Type B pancreatic cell (in vitro differentiated cells): ENCODE results near the gene METTL8. TPM values are rescaled to one million over a fixed set of nuclear protein-coding genes. Genes with fewer than 3 reads are reported as not detected.

ENCODE experiments used
- DNase-seq: peaks from one replicate; pipeline ENCODE4 v3.0.0; 2021; ENCODE audit warnings: mixed read lengths; ENCODE audit not compliant: unreplicated experiment; ENCODE audit errors: extremely low spot score
- H3K27ac Mint-ChIP-seq: 2 replicates; pipeline ENCODE4 v1.8.0; 2021; ENCODE audit warnings: mild to moderate bottlenecking, mixed read lengths
- H3K27me3 Mint-ChIP-seq: 2 replicates; pipeline ENCODE4 v1.8.0; 2021; ENCODE audit warnings: mixed read lengths
- H3K36me3 Mint-ChIP-seq: 2 replicates; pipeline ENCODE4 v1.8.0; 2021; ENCODE audit warnings: mixed read lengths
- H3K4me1 Mint-ChIP-seq: one replicate; pipeline ENCODE4 v1.8.0; 2021; ENCODE audit warnings: mixed read lengths; ENCODE audit not compliant: unreplicated experiment
- H3K4me3 Mint-ChIP-seq: 2 replicates; pipeline ENCODE4 v1.8.0; 2021; ENCODE audit warnings: mild to moderate bottlenecking, mixed read lengths
- H3K9me3 Mint-ChIP-seq: 2 replicates; pipeline ENCODE4 v1.8.0; 2021; ENCODE audit warnings: mixed read lengths
- CTCF ChIP-seq: fragments of 200-600 bp; sonication (generic); conservative IDR thresholded peaks from 2 replicates; pipeline ENCODE4 v1.5.0; 2021; ENCODE audit warnings: antibody characterized with exemption, mild to moderate bottlenecking
- total RNA-seq: library from RNA; stranded (reverse); gene quantifications from 2 replicates; pipeline ENCODE4 v1.2.1, GENCODE V29; 2021; ENCODE audit warnings: low replicate concordance

Gene METTL8
- total RNA-seq, 1 donor from 2014 or later, result 30.4 TPM

GRCh38 chr2:171404719-171405118 lies 29.1 kb downstream of the METTL8 start:
- H3K9me3 Mint-ChIP-seq, result peaks cover 5% of the 10 kb centered on the region
- H3K27me3 Mint-ChIP-seq, result no peaks in the 10 kb centered on the region
- H3K36me3 Mint-ChIP-seq, result peaks cover 13% of the 10 kb centered on the region
- TF ChIP-seq CTCF, result no peak
- no peak overlapping the region for H3K4me3 Mint-ChIP-seq
- peaks cover 5% of the 10 kb centered on the region for H3K4me1 Mint-ChIP-seq
- no peak overlapping the region for H3K27ac Mint-ChIP-seq
- no peak for DNase-seq

- TF ChIP-seq CTCF, result no peak
- Mint-ChIP-seq H3K36me3 (peaks cover 13% of the 10 kb centered on the region), H3K4me1 (no peaks in the 10 kb centered on the region), H3K9me3 (peaks cover 5% of the 10 kb centered on the region), H3K27ac (no peak overlapping the region), H3K27me3 (no peaks in the 10 kb centered on the region), H3K4me3 (no peak overlapping the region)
- no peak for DNase-seq
Measured at GRCh38 chr2:171404261-171404660, 29.5 kb downstream of the METTL8 start.

- Mint-ChIP-seq H3K27me3 (no peaks in the 10 kb centered on the region), H3K36me3 (peaks cover 18% of the 10 kb centered on the region), H3K4me3 (no peak overlapping the region), H3K9me3 (peaks cover 9% of the 10 kb centered on the region), H3K4me1 (no peaks in the 10 kb centered on the region), H3K27ac (no peak overlapping the region)
- no peak for TF ChIP-seq CTCF
- no peak for DNase-seq
Measured at GRCh38 chr2:171402906-171403580, 30.7 kb downstream of the METTL8 start.

GRCh38 chr2:171401947-171402346 lies 31.8 kb downstream of the METTL8 start:
- Mint-ChIP-seq H3K9me3 (peaks cover 10% of the 10 kb centered on the region), H3K36me3 (peaks cover 18% of the 10 kb centered on the region), H3K4me3 (no peak overlapping the region), H3K27ac (no peak overlapping the region), H3K27me3 (no peaks in the 10 kb centered on the region), H3K4me1 (no peaks in the 10 kb centered on the region)
- DNase-seq, result no peak
- TF ChIP-seq CTCF, result no peak

- Mint-ChIP-seq H3K4me1 (no peaks in the 10 kb centered on the region), H3K27ac (no peak overlapping the region), H3K36me3 (peaks cover 18% of the 10 kb centered on the region), H3K9me3 (peaks cover 10% of the 10 kb centered on the region), H3K27me3 (no peaks in the 10 kb centered on the region), H3K4me3 (no peak overlapping the region)
- no peak for TF ChIP-seq CTCF
- DNase-seq, result no peak
Measured at GRCh38 chr2:171400395-171400794, 33.4 kb downstream of the METTL8 start.
